Neural cell (in vitro differentiated cells): ENCODE data around the gene KRT83.

Source experiments
- EP300 ChIP-seq: fragments of 450-650 bp; conservative IDR thresholded peaks from 2 replicates; pipeline ENCODE4 v1.6.1; 2014; ENCODE audit warnings: antibody characterized with exemption, mild to moderate bottlenecking, moderate library complexity; ENCODE audit not compliant: poor library complexity, severe bottlenecking
- POLR2AphosphoS5 ChIP-seq: IDR thresholded peaks from 2 replicates; pipeline ENCODE4 v1.6.1; 2012
- RAD21 ChIP-seq: fragments of 450-650 bp; conservative IDR thresholded peaks from 2 replicates; pipeline ENCODE4 v1.6.1; 2014; ENCODE audit warnings: antibody characterized with exemption, mild to moderate bottlenecking, moderate library complexity
- TF ChIP-seq, protein P1 (sequence below): fragments of 450-650 bp; IDR thresholded peaks from 2 replicates; pipeline ENCODE4 v1.5.1; 2014; ENCODE audit warnings: antibody characterized with exemption, mild to moderate bottlenecking, moderate library complexity; ENCODE audit not compliant: poor library complexity, severe bottlenecking
- TF ChIP-seq, protein P2 (sequence below): IDR thresholded peaks from 2 replicates; pipeline ENCODE4 v1.6.1; 2012; ENCODE audit warnings: borderline replicate concordance

- TF ChIP-seq, protein P1, sequence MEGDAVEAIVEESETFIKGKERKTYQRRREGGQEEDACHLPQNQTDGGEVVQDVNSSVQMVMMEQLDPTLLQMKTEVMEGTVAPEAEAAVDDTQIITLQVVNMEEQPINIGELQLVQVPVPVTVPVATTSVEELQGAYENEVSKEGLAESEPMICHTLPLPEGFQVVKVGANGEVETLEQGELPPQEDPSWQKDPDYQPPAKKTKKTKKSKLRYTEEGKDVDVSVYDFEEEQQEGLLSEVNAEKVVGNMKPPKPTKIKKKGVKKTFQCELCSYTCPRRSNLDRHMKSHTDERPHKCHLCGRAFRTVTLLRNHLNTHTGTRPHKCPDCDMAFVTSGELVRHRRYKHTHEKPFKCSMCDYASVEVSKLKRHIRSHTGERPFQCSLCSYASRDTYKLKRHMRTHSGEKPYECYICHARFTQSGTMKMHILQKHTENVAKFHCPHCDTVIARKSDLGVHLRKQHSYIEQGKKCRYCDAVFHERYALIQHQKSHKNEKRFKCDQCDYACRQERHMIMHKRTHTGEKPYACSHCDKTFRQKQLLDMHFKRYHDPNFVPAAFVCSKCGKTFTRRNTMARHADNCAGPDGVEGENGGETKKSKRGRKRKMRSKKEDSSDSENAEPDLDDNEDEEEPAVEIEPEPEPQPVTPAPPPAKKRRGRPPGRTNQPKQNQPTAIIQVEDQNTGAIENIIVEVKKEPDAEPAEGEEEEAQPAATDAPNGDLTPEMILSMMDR: no peak
- TF ChIP-seq, protein P2, sequence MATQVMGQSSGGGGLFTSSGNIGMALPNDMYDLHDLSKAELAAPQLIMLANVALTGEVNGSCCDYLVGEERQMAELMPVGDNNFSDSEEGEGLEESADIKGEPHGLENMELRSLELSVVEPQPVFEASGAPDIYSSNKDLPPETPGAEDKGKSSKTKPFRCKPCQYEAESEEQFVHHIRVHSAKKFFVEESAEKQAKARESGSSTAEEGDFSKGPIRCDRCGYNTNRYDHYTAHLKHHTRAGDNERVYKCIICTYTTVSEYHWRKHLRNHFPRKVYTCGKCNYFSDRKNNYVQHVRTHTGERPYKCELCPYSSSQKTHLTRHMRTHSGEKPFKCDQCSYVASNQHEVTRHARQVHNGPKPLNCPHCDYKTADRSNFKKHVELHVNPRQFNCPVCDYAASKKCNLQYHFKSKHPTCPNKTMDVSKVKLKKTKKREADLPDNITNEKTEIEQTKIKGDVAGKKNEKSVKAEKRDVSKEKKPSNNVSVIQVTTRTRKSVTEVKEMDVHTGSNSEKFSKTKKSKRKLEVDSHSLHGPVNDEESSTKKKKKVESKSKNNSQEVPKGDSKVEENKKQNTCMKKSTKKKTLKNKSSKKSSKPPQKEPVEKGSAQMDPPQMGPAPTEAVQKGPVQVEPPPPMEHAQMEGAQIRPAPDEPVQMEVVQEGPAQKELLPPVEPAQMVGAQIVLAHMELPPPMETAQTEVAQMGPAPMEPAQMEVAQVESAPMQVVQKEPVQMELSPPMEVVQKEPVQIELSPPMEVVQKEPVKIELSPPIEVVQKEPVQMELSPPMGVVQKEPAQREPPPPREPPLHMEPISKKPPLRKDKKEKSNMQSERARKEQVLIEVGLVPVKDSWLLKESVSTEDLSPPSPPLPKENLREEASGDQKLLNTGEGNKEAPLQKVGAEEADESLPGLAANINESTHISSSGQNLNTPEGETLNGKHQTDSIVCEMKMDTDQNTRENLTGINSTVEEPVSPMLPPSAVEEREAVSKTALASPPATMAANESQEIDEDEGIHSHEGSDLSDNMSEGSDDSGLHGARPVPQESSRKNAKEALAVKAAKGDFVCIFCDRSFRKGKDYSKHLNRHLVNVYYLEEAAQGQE: no peak
- TF ChIP-seq POLR2AphosphoS5 (no peak), RAD21 (no peak), EP300 (no peak)
Observed at GRCh38 chr12:52322069-52322468, 871 bp upstream of the KRT83 start.
